Endothelial cell of umbilical vein (primary cell): Measurements from ENCODE around the gene GRAMD1A. TPM values are rescaled to one million over a fixed set of nuclear protein-coding genes. Genes with fewer than 3 reads are reported as not detected.

Source experiments
- BruUV-seq: library from RNA; stranded (reverse); fragments of 400-500 nt; replicated peaks from 2 replicates; lab custom pipeline; 2021; lab: Mats Ljungman, UMichigan
- CTCF ChIA-PET: fragments of 300-600, 350-600 bp; sonication (Branson Sonifier 250); formaldehyde crosslinking; loops from one replicate; lab custom pipeline; 2021; ENCODE audit warnings: antibody characterized with exemption, inconsistent platforms; lab: Charles Lee
- POLR2A ChIA-PET: fragments of 300-600, 350-600 bp; sonication (Branson Sonifier 250); formaldehyde crosslinking; loops from one replicate; lab custom pipeline; 2021; ENCODE audit warnings: antibody characterized with exemption, inconsistent platforms; lab: Charles Lee
- DNase-seq: peaks from one replicate; pipeline ENCODE4 v3.0.0-alpha.2; 2011; ENCODE audit warnings: low read depth, low spot score
- FAIRE-seq: peaks from 2 replicates; lab custom pipeline; 2011; peaks lifted over from hg19 to GRCh38; lab: Jason Lieb, UNC
- H2AFZ ChIP-seq: 2 replicates; pipeline ENCODE4 v1.6.0; 2012; ENCODE audit warnings: low read depth, low read length, control low read depth, inconsistent platforms
- H3K27ac ChIP-seq: 2 replicates; pipeline ENCODE4 v1.5.1; 2011; ENCODE audit warnings: low read depth, mild to moderate bottlenecking, control low read depth, low read length, moderate library complexity; ENCODE audit not compliant: insufficient read depth
- H3K27me3 ChIP-seq, 2 experiments: 2 replicates each; pipeline versions ENCODE4 v1.6.0 to v1.6.1; 2011; ENCODE audit warnings: low read length in 2 of 2, mixed read lengths in 1 of 2; ENCODE audit not compliant: control insufficient read depth in 2 of 2, insufficient read depth in 2 of 2
- H3K36me3 ChIP-seq, 2 experiments: 2 replicates in 1 of 2; 3 replicates in 1 of 2; pipeline ENCODE4 v1.5.1; 2011; ENCODE audit warnings: low read length in 2 of 2, mild to moderate bottlenecking in 1 of 2, moderate library complexity in 1 of 2; ENCODE audit not compliant: control insufficient read depth in 2 of 2, insufficient read depth in 2 of 2; ENCODE audit errors: extremely low read depth in 1 of 2
- H3K4me1 ChIP-seq: 3 replicates; pipeline ENCODE4 v1.5.1; 2011; ENCODE audit warnings: mild to moderate bottlenecking, low read length; ENCODE audit not compliant: control insufficient read depth, insufficient read depth; ENCODE audit errors: extremely low read depth
- H3K4me2 ChIP-seq: 2 replicates; pipeline ENCODE4 v1.6.1; 2011; ENCODE audit warnings: low read length, control low read depth, mixed read lengths; ENCODE audit not compliant: insufficient read depth
- H3K4me3 ChIP-seq, 3 experiments: fragments of 200-600 bp in 1 of 3; sonication (generic), shearing (Covaris generic) in 1 of 3; replicated peaks in 1 of 3; 2 replicates each; pipeline ENCODE4 v1.5.1; 2011 to 2016; ENCODE audit warnings: control low read depth in 3 of 3, low read length in 3 of 3, mild to moderate bottlenecking in 2 of 3, inconsistent platforms in 1 of 3, low read depth in 1 of 3, moderate library complexity in 1 of 3; ENCODE audit not compliant: insufficient read depth in 1 of 3
- H3K79me2 ChIP-seq: 2 replicates; pipeline ENCODE4 v1.6.0; 2012; ENCODE audit warnings: low read length, inconsistent platforms; ENCODE audit not compliant: control insufficient read depth, insufficient read depth
- H3K9ac ChIP-seq: replicated peaks from 2 replicates; pipeline ENCODE3; 2011; ENCODE audit warnings: low read length, control low read depth; ENCODE audit not compliant: insufficient read depth; ENCODE audit errors: extremely low read depth
- H3K9me1 ChIP-seq: replicated peaks from 3 replicates; pipeline ENCODE4 v1.6.0; 2011; ENCODE audit warnings: mild to moderate bottlenecking, low read length; ENCODE audit not compliant: control insufficient read depth, insufficient read depth; ENCODE audit errors: extremely low read depth
- H3K9me3 ChIP-seq: replicated peaks from 2 replicates; pipeline ENCODE4 v1.5.1; 2012; ENCODE audit warnings: low read length, inconsistent platforms; ENCODE audit not compliant: control insufficient read depth, insufficient read depth
- H4K20me1 ChIP-seq: replicated peaks from 2 replicates; pipeline ENCODE3; 2011; ENCODE audit warnings: mild to moderate bottlenecking, low read length; ENCODE audit not compliant: control insufficient read depth, insufficient read depth; ENCODE audit errors: extremely low read depth
- CTCF ChIP-seq, 2 donors: IDR thresholded peaks; 1 replicate in 1 of 2; 2 replicates in 1 of 2; pipeline ENCODE4 v1.5.1; 2011; ENCODE audit warnings: low read length in 2 of 2, mild to moderate bottlenecking in 2 of 2, moderate library complexity in 2 of 2, control low read depth in 1 of 2, inconsistent platforms in 1 of 2, low read depth in 1 of 2; ENCODE audit not compliant: insufficient read depth in 1 of 2; ENCODE audit errors: extremely low read depth in 1 of 2
- EZH2 ChIP-seq: IDR thresholded peaks from 2 replicates; pipeline ENCODE4 v1.6.1; 2012; ENCODE audit warnings: borderline replicate concordance, low read depth, mild to moderate bottlenecking, moderate library complexity, low read length, inconsistent platforms; ENCODE audit not compliant: severe bottlenecking
- FOS ChIP-seq: IDR thresholded peaks from 2 replicates; pipeline ENCODE4 v1.6.1; 2011; ENCODE audit warnings: mild to moderate bottlenecking, low read length, moderate library complexity, borderline replicate concordance; ENCODE audit not compliant: insufficient read depth
- GATA2 ChIP-seq: IDR thresholded peaks from 2 replicates; pipeline ENCODE4 v1.7.0; 2011; ENCODE audit warnings: low read depth, mild to moderate bottlenecking, moderate library complexity, mixed read lengths, low read length; ENCODE audit not compliant: insufficient read length, insufficient read depth
- JUN ChIP-seq: IDR thresholded peaks from 2 replicates; pipeline ENCODE4 v1.6.1; 2011; ENCODE audit warnings: borderline replicate concordance, low read depth; ENCODE audit not compliant: insufficient read length, insufficient read depth
- MAX ChIP-seq: IDR thresholded peaks from 2 replicates; pipeline ENCODE4 v1.6.1; 2011; ENCODE audit not compliant: insufficient read depth, insufficient read length
- MYC ChIP-seq: IDR thresholded peaks from one replicate; pipeline ENCODE4 v1.6.1; 2011; ENCODE audit warnings: mild to moderate bottlenecking, low read depth, low read length
- POLR2A ChIP-seq: IDR thresholded peaks from 2 replicates; pipeline ENCODE4 v1.6.1; 2012; ENCODE audit warnings: low read depth, mild to moderate bottlenecking, control low read depth, low read length
- POLR2AphosphoS5 ChIP-seq: IDR thresholded peaks from 2 replicates; pipeline ENCODE4 v1.6.1; 2012; ENCODE audit warnings: low read depth, mild to moderate bottlenecking, control low read depth, low read length, moderate library complexity; ENCODE audit not compliant: insufficient read depth
- dilution Hi-C: fragments of 300-500 bp; cut with MboI; formaldehyde crosslinking; loops from one replicate; pipeline ENCODE4 v1.15.0; 2019; ENCODE audit warnings: low sequenced_read_pairs; ENCODE audit not compliant: extremely low pct_ligation_motif_present
- intact Hi-C: fragments of 100-400 bp; cut with micrococcal nuclease; formaldehyde crosslinking; loops from one replicate; pipeline ENCODE4 v1.10.0; 2022
- polyA plus RNA-seq, 4 experiments: library from polyadenylated mRNA; depleted of rRNA in 3 of 4; stranded (reverse) in 3 of 4; unstranded in 1 of 4; fragments of >200 nt; gene quantifications; 2 replicates each; pipeline versions ENCODE4 v1.2.1 to v1.2.3, GENCODE V29; 2011 to 2012; ENCODE audit warnings: missing spikeins in 1 of 4
- total RNA-seq: library from RNA; stranded (reverse); gene quantifications from 2 replicates; pipeline ENCODE4 v1.2.3, GENCODE V29; 2021

The GRAMD1A gene
- total and polyA plus RNA-seq, 2 donors (not counting 3 experiments of a cell fraction or from before 2014, with no cell fraction given), result 127 to 130 TPM

GRCh38 chr19:35073941-35074340 is 73.8 kb downstream of the GRAMD1A start:
- H3K9me3 ChIP-seq, result no peaks in the 10 kb centered on the region
- intact Hi-C loops, result no loop called here
- H3K4me1 ChIP-seq, result no peaks in the 10 kb centered on the region
- H3K79me2 ChIP-seq, result no peaks in the 10 kb centered on the region
- no peaks in the 10 kb centered on the region for H3K27me3 ChIP-seq
- FAIRE-seq (no peak), DNase-seq (no peak)
- no peaks in the 10 kb centered on the region for H3K36me3 ChIP-seq
- TF ChIP-seq MAX, result no peak
- no peak for TF ChIP-seq CTCF (IDR thresholded peaks at IDR 0.05; ENCODE audit: extremely low read depth in 1 of 2, insufficient read depth in 1 of 2, low read depth in 1 of 2, low read length in 2 of 2)
- TF ChIP-seq GATA2, result no peak
- TF ChIP-seq JUN, result no peak
- TF ChIP-seq POLR2AphosphoS5, result no peak
- no peak for TF ChIP-seq MYC
- no peak for TF ChIP-seq POLR2A
- TF ChIP-seq FOS, result no peak
- TF ChIP-seq EZH2, result no peak
- BruUV-seq, result no TSS peak
- ChIA-PET CTCF (interaction anchor here (0.5 kb wide), 1 partner anchor 29 kb away, joined by 3 read pairs; no protein-coding TSS in a partner anchor), POLR2A (no interaction called here)
- no peak overlapping the region for H3K4me2 ChIP-seq
- H3K9me1 ChIP-seq, result no peaks in the 10 kb centered on the region
- no peak overlapping the region for H3K4me3 ChIP-seq
- dilution Hi-C loops, result no loop called here
- no peak overlapping the region for H2AFZ ChIP-seq
- H3K27ac ChIP-seq, result no peak overlapping the region
- H4K20me1 ChIP-seq, result no peaks in the 10 kb centered on the region
- no peak overlapping the region for H3K9ac ChIP-seq
